Measurements from ENCODE around the gene SMARCAL1.

DNA sequence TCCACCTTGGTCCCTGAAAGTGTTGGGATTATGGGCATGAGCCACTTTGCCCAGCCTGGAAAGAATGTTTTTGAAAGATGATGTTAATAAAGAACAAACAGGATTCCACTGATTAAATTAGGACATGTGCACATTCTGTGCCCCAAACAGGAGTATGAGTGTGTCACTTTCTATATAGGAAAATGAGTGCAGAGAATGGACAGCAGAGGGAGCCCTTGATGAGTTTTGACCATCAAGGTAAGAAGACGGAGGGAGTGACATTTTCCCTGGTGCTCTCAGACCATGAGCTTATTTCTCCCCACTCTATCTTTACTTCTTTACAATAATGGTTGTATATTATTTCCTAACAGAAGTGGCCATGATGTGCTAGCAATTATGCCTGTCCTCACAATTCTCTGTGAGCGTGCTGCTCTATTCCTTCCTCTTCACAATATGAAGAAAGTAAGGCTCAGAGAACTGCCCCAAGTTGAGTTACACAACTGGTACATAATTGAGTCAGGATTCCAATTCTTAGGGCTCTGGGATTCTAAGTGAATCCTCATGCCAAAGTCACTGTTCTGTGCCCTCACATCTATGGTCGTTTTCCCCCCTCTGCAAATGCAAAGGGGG lies 107.0 kb downstream of the SMARCAL1 start:
- TF ChIP-seq, protein P1, sequence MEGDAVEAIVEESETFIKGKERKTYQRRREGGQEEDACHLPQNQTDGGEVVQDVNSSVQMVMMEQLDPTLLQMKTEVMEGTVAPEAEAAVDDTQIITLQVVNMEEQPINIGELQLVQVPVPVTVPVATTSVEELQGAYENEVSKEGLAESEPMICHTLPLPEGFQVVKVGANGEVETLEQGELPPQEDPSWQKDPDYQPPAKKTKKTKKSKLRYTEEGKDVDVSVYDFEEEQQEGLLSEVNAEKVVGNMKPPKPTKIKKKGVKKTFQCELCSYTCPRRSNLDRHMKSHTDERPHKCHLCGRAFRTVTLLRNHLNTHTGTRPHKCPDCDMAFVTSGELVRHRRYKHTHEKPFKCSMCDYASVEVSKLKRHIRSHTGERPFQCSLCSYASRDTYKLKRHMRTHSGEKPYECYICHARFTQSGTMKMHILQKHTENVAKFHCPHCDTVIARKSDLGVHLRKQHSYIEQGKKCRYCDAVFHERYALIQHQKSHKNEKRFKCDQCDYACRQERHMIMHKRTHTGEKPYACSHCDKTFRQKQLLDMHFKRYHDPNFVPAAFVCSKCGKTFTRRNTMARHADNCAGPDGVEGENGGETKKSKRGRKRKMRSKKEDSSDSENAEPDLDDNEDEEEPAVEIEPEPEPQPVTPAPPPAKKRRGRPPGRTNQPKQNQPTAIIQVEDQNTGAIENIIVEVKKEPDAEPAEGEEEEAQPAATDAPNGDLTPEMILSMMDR (IDR thresholded peaks at IDR 0.05) = peak; percentile 79
- TF ChIP-seq TCF7L2 (IDR thresholded peaks at IDR 0.05; ENCODE audit: low read depth, low read length) (no peak), POLR2AphosphoS5 (IDR thresholded peaks at IDR 0.05; ENCODE audit: low read depth, low read length) (no peak), REST (IDR thresholded peaks at IDR 0.05; ENCODE audit: insufficient read depth in 1 of 2, low read depth in 2 of 2, low read length in 1 of 2) (no peak)
